ENCODE results near the gene KIFAP3.
"Not testable (repeated sequence)": the region's sequence is repeated elsewhere in the genome, so short reads cannot be mapped to it uniquely, and the experiment has no call there.

KIFAP3 gene

DNA sequence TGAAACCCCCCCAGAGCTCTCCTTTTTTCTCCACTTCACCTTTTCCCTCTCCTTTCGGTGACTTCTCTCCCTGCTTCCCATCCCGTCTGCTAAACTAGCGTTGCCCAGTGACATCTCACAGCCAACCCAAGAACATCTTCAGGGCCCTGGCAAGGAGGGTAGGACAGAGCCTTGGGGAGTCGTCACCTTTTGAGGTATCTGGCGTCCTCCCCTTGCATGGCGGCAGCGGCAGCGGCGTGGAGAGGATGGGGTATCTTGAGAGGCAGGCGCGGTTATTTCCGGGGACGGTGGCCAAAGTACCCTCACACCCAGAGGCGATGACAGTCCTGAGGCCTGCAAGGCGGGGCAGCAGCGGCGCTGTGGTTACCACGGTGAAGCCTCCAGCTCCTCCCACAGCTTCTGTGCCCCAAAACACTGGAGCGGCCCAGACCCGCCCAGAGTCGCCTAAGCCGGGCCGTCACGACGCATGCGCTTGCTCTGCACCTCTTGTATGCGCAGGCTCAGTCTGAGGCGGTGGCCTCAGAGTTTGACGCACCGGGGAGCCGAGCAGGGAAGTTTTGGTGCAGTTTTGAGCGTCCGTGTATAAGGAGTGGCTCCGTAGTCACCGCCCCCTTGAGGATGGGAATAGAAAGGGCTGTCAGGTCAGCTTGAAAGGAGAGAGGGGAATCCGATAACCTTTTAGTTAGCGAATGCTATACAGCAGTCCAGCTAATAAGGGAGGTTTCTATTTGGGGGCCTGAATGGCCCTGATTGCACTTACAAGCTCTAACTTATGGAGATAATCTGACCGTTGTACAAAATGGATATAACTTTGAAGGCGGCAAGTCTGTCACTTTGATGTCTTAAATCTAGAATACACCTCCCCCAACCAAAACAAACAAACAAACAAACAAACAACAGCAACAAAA lies at the start of gene KIFAP3:
TSS of gene KIFAP3 (minus strand) at position 446 of the 908 bp plus-strand sequence. CDS start at position 218, 228 bp downstream.
- peak; percentile 90 to 94 (median 90) for DNase-seq (ENCODE audit: low read depth in 3 of 3)

DNA sequence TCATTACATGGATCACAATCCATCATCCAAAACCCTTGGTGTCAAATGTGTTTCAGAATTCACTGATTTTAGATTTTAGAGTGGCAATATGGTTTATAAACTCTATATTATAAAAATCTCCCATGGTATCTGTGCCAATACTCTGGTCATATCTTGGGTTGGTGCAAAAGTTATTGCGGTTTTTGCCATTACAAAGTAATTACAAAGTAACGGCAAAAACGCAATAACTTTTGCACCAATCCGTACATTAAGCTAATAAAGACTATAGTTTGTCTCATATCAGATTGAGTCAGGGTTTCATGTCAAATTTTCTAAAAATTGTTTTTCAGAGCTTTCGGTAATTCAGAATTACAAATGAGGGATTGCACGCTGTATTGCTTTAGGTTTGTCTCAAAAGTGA lies 47.9 kb upstream of the KIFAP3 start:
- no peak for DNase-seq (ENCODE audit: low read depth in 3 of 3)

DNA sequence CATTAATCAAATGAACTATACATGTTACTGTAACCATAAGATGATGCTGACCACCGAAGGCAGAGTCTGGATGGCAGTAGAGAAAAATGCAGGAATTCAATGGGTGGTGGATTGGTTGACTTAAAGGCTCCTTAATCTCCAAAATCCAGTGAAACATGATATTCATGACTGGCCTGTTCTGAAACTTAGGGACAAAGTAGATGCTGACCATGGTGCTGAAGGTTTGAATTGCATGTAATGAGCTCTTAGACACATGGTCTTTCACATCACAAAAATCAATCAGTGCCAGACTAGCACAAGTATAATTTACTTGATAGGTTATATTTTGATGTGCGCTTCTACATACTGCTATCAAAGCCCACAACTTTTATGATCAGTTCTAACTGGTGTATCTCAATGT lies 40.4 kb upstream of the KIFAP3 start:
- DNase-seq (ENCODE audit: low read depth in 3 of 3): no peak

DNA sequence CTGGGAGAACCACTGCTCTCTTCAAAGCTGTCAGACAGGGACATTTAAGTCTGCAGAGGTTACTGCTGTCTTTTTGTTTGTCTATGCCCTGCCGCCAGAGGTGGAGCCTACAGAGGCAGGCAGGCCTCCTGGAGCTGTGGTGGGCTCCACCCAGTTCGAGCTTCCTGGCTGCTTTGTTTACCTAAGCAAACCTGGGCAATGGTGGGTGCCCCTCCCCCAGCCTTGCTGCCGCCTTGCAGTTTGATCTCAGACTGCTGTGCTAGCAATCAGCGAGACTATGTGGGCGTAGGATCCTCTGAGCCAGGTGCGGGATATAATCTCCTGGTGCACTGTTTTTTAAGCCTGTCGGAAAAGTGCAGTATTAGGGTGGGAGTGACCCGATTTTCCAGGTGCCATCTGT lies 38.6 kb upstream of the KIFAP3 start:
- DNase-seq (ENCODE audit: low read depth in 3 of 3): not testable (repeated sequence)

DNA sequence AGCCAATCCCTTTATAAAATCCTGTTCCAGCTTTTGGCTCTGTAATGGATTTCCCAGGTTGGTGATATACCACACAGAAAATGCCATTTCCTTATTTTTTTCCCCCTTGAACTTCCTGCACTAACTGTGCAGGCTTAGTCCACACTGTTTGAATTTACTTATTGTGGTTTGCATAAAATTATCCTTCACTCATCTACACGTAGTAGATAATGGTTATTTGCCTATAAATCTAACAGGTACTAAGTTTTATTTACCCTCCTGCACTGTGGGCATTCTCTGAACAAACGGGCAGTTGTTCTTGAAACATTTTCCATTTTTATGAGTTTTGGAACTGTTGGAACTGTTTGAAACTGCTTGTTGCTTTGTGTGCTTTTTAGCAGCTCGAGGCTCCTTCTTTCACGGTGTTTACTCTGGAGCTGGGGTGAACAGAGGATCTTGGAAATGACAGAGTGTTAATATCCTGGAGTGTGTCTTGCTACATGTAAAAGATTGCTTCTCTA lies 23.0 kb upstream of the KIFAP3 start:
- DNase-seq (ENCODE audit: low read depth in 3 of 3): no peak

DNA sequence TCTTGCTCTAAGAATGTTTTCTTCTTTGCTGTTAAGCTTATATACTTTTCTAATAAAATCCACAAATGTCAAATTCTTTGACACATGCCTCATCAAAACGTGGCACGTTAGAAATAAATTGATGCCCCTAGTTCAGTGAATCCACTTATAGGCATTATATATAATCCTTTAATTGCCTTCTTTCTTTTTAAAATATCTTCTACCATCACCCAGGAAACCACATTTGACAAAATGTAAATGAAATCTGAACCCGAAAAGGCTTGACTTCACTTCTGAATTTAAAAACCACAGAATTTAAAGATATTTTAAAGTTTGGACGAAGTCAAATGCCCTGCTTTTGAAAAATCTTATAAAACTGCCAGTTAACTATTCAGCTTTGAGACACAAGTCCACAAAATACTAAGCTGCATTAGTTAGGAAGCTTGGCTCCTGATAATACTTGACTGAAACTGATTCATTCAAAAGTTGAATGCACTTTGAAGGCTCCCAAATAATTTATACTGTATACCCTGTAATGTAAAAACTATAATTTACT lies 22.4 kb upstream of the KIFAP3 start:
- DNase-seq (ENCODE audit: low read depth in 3 of 3): no peak

DNA sequence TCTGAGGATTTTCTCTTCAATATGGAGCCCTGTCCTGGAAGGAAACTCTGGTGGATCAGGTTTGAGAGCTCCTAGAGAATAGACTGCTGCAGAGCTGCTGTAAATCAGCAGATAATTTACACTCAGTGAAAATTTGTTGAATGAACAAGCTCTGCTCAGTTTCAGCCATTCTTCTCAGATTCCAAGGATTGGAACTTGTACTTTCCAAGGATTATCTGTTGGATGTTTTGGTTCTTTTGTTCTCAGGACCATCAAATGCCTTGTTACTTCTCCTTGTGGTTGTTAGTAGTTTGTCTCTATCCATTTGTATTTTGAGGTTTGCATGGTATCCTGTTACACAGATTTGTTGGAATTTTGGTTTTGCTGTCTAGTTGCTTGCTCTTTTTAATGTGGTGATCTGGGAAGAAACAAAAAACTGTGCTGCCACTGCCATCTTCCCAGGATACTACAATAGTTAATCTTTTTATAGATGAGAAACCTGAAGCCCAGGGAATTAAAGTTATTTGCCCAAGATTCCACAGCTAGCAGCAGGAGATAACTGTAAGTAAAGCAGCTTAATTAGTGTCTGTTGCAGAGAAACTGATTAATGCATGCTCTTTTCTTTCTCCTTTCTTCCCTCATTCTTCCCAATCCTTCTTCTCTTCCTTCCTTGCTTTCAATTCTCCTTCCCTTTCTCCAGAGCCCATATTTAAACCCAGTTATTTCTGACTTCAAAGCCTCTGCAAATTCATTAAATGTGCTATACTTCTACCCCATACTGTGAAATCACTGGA lies 21.7 kb upstream of the KIFAP3 start:
- no peak for DNase-seq (ENCODE audit: low read depth in 3 of 3)

DNA sequence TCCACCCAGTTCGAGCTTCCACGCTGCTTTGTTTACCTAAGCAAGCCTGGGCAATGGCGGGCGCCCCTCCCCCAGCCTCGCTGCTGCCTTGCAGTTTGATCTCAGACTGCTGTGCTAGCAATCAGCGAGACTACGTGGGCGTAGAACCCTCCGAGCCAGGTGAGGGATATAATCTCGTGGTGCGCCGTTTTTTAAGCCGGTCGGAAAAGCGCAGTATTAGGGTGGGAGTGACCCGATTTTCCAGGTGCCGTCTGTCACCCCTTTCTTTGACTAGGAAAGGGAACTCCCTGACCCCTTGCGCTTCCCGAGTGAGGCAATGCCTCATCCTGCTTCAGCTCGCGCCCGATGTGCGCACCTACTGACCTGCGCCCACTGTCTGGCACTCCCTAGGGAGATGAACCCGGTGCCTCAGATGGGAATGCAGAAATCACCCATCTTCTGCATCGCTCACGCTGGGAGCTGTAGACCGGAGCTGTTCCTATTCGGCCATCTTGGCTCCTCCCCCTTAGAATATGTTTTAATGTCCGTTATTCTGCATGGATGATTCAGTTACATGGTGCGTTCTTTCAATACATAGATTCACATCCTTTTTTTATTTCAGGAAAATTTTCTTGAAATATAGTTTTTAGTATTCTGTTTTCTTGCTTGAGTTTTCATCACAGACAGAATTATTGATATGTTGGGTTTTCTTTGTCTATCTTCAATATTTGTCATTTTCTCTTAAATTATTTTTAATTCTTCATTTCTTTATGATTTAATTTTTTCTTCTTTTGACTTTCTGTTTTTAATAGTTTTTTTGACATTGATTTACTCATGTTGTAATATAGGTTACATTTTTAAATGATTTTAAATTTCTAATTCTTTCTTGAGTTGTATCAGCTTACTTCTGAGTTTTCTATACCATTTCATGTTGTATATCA lies 20.5 kb upstream of the KIFAP3 start:
- DNase-seq (ENCODE audit: low read depth in 3 of 3): not testable (repeated sequence)

DNA sequence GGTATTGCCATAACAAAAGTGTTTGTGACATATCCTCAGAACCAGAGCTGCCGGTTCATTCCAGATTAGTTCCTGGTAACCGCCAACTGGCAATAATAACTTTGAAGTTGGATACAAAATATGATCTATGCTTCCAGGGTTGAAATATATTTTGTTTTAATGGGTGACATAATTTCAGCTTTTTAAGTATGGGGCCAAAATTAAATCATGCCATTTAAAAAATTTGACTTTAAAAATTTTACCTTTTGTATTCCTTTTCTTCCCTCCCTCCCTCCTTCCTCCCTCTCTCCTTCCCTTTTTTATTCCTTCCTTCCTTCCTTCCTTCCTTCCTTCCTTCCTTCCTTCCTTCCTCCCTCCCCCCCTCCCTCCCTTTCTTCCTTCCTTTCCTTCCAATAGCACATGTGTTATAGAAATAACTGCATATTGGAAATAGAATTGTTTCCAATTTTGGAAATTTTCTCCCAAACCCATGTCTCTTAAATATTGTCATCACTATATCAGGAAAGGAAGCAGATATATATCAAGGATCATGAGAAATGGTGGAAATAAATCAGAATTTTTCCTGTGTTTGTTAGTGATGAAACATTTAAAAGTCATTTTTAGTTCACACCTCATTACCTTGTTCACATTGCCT lies 12.0 kb upstream of the KIFAP3 start:
- DNase-seq (ENCODE audit: low read depth in 3 of 3): no peak

DNA sequence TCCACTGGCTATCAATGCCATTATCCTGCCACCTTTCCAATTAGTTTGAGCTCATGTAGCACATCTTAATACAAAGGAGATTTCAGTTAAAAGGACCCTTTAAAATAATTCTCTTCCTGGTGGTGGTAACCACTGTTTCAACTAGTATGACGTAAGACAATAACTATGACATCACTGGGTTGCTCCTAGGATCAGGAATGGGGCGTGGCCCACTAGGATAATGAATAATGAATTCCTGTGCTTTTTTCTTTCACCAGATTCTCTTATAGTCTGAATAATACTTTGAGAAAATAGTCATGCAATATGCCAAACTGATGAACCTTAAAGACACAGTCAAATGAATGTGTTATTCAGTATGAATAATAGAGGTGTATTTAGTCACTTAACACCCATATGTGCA lies 10.6 kb upstream of the KIFAP3 start:
- no peak for DNase-seq (ENCODE audit: low read depth in 3 of 3)

DNA sequence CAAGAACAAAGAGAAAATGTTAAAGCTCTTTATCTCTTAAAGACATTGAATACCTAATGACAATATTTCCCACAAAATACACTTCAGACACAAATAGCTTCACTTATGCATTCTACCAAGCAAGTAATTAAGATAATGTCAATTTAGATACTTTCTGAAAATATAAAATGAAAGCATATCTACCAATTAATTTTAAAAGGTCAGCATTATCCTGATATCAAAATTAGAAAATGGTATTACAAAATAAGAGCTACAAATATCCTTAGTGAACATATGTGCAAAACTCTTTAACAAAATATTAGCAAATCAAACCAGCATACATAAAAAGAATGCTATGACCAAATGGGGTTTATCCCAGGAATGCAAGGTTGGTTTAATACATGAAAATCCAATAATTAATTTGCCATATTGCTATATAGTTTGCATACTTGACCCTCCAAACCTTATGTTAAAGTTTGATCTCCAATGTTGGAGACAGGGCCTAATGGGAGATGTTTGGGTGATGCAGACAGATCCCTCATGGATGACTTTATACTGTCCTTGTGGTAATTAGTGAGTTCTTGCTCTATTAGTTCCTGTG lies 4.2 kb upstream of the KIFAP3 start:
- no peak for DNase-seq (ENCODE audit: low read depth in 3 of 3)

DNA sequence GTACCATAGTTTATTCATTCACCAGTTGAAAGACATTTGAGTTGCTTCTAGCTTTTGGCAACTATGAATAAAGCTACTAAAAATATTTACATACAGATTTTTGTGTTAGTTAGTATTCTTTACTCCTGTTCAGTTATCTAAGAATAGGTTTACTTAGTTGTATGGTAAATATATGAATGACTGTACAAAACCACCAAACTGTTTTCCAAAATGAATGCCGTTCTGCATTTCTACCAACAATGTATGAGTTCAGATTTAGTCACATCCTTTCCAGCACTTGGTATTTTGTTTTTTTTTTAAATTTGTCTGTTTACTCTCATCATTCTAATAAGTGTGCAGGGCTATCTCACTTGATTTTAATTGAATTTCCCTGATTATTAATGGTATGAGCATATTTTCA lies 3.4 kb upstream of the KIFAP3 start:
- DNase-seq (ENCODE audit: low read depth in 3 of 3): no peak

DNA sequence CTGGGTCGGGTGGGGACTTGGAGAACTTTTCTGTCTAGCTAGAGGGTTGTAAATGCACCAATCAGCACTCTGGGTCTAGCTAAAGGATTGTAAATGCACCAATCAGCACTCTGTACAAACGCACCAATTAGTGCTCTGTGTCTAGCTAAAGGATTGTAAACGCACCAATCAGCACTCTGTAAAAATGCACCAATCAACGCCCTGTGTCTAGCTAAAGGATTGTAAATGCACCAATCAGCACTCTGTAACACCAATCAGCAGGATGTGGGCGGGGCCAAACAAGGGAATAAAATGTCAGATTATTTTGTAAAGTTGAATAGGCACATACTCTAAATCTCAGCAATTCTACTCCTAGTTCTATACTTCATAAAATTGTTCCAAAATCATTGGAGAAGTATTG lies 2.5 kb upstream of the KIFAP3 start:
- DNase-seq (ENCODE audit: low read depth in 3 of 3): not testable (repeated sequence)

DNA sequence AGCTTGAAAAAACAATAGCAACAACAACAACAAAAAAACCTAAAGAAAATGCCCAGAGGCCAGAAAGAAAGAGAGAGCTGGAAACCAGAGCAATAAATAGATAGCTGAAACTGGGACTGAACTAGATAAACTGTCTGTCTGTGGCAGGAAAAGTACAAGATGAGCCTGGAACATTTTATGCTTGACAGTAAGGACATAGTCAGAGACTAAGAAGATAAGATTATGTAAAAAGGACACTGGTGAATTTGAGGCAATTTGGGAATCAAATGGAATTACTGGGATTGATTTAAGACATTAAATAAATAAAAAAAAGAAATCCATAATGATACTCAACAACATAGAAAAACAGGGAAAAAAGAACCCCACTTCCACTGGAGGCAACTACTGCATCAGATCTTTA lies 1.7 kb upstream of the KIFAP3 start:
- no peak for DNase-seq (ENCODE audit: low read depth in 3 of 3)

DNA sequence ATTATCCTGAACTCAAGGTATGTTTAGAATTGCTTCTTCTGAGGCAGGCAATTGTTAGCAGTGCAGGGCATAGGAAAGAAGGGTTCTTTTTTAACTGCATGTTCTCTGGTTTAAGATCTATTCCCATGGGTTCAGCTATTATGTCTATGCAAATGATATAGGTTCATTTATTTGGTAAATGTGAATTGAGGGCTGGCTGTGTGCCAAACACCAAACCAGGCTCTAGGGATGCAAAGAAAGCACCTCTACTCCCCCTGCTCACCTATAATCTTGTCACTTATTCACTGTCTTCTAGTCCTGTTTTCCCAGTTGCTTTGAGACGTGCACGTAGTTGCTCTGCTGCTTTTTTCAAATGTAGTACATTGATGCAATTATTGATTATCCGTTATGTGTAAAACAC lies 691 bp upstream of the KIFAP3 start:
- no peak for DNase-seq (ENCODE audit: low read depth in 3 of 3)

DNA sequence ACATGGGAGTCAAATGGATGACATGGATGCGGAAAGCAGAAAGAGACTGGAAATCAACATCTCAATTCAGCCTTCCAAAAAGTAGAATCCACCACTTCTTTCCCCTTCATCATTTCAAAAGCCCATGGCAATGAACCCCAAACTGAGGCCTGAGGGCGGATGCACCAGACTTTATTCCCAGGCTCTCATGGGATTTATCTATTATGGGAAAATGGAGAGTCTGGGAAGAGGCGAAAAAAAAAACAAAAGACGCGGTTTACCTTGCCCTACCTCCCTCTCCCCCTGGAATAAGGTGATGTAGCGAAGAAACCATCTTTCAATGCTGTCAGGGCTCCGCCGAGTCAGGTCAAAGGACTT lies 624 bp downstream of the KIFAP3 start:
- no peak for DNase-seq (ENCODE audit: low read depth in 3 of 3)

DNA sequence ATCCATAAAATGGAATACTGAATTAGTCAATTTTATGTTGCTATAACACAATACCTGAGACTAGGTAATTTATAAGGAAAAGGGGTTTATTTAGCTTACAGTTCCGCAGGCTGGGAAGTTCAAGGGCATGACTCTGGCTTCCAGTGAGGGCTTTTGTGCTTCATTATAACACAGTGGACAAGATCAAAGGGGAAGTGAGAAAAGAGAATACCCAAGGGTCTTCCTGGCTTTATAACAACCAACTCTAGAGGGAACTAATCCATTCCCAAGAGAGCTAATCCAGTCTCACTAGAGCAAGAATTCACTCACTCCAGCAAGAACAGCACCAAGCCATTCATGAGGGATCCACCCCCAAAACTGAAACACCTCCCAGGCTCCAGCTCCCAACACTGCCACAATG lies 3.1 kb downstream of the KIFAP3 start:
- no peak for DNase-seq (ENCODE audit: low read depth in 3 of 3)

DNA sequence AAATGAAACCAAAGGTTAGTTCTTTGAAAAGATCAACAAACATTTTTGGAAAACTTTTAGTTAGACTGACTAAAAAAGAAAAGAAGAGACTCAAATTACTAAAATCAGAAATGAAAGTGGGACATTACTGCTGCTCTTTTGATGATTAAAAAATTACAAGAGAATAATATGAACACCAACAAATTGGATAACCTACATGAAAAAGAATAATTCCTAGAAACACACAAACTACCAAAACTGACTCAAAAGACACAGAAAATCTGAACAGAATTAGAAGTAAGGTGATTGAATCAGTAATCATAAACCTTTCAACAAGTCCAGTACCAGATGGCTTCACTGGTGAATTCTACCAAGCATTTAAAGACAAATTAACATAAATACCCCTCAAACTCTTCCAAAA lies 5.6 kb downstream of the KIFAP3 start:
- no peak for DNase-seq (ENCODE audit: low read depth in 3 of 3)

DNA sequence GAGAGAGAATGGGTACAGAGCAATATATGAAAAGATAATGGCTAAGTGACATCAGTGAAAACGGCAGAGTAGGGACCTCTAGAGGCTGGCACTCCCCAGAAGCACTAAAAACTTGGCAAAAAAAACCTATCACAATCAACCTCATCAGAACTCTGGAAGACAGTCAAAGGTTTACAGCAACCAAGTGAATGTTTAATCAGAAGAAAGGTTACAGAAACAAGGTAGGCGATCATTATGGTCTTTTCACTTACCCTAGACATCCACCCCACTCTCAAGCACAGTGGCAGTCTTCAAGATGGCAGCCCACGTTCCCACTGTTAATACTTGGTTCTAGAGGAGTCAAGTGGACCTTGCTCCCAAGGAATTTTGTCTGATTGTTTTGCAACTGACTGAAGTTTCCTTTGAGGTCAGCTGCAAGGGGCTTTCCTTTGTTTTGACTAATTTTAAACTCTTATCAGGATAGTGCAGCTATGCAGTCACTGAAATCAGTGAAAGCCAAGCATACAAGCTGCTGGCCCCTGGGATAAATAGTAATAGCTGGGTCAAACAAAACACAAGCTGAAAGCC lies 7.2 kb downstream of the KIFAP3 start:
- DNase-seq (ENCODE audit: low read depth in 3 of 3): no peak

DNA sequence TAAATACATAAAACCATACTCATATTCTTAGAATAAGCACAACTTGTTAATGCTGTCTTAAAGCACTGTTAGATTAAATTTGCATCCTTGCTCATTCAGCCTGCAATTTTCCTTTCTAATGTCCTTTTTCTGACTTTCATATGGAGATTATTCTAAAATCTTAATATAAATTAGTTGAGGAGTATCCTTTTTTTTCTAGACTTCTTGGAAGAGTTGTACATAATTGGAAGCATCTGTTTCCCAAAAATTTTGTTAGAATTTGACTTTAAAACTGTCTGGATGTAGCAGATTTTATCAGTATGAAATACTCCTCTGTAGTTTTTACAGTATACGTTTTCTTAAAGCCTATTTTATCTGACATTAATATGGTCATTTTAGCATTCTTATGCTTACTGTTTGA lies 9.7 kb downstream of the KIFAP3 start:
- DNase-seq (ENCODE audit: low read depth in 3 of 3): no peak

Measured in stimulated activated CD4-positive, alpha-beta T cell treated with anti-CD3 and anti-CD28 coated beads, TNF-alpha, amount 100 ng/mL, for 48 hours (primary cell).